MM.1S (cell line): ENCODE measurements around the gene ADCY3.

Experiments used
- EZH2 ChIP-seq: fragments of 300-600 bp; sonication (generic); optimal IDR thresholded peaks from 2 replicates; pipeline ENCODE3; 2017; ENCODE audit warnings: low read depth, mild to moderate bottlenecking, antibody characterized with exemption, low read length, mixed read lengths
- EZH2phosphoT487 ChIP-seq: fragments of 300-600 bp; sonication (generic); IDR thresholded peaks from 2 replicates; pipeline ENCODE4 v1.6.1; 2018; ENCODE audit warnings: antibody characterized with exemption, low read length
- TF ChIP-seq, protein P1 (sequence below): fragments of 300-600 bp; sonication (generic); IDR thresholded peaks from 2 replicates; pipeline ENCODE4 v1.5.1; 2016; ENCODE audit warnings: antibody characterized with exemption, low read length, mixed read lengths

DNA sequence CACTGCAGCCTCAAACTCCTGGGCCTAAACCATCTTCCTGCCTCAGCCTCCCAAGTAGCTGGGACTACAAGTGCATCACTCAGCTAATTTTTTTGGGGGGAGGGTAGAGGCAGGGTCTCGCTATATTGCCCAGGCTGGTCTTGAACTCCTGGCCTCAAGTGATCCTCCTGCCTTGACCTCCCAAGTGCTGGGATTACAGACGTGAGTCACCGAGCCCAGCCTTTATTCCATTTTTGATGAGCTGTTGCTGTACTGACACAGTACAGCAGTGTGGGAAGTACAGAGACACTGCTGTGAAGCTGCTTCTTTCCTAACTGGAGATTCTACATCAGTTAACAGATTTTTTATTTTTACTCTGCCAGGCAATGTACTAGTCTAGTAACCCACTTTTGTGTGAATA, 145.7 kb downstream of the ADCY3 start:
- TF ChIP-seq, protein P1, sequence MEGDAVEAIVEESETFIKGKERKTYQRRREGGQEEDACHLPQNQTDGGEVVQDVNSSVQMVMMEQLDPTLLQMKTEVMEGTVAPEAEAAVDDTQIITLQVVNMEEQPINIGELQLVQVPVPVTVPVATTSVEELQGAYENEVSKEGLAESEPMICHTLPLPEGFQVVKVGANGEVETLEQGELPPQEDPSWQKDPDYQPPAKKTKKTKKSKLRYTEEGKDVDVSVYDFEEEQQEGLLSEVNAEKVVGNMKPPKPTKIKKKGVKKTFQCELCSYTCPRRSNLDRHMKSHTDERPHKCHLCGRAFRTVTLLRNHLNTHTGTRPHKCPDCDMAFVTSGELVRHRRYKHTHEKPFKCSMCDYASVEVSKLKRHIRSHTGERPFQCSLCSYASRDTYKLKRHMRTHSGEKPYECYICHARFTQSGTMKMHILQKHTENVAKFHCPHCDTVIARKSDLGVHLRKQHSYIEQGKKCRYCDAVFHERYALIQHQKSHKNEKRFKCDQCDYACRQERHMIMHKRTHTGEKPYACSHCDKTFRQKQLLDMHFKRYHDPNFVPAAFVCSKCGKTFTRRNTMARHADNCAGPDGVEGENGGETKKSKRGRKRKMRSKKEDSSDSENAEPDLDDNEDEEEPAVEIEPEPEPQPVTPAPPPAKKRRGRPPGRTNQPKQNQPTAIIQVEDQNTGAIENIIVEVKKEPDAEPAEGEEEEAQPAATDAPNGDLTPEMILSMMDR: no peak
- TF ChIP-seq EZH2phosphoT487 (no peak), EZH2 (no peak)
